NCI-H2107 treated with DMSO at 0.1 percent for 48 hours (cell line): Measurements from ENCODE around the gene UCK1.
"Not testable (repeated sequence)": the region's sequence is repeated elsewhere in the genome, so short reads cannot be mapped to it uniquely, and the experiment has no call there.

ENCODE experiments used
- DNase-seq: peaks from one replicate; lab custom pipeline; 2025; ENCODE audit not compliant: unreplicated experiment; lab: John Stamatoyannopoulos, UW

Gene UCK1

DNA sequence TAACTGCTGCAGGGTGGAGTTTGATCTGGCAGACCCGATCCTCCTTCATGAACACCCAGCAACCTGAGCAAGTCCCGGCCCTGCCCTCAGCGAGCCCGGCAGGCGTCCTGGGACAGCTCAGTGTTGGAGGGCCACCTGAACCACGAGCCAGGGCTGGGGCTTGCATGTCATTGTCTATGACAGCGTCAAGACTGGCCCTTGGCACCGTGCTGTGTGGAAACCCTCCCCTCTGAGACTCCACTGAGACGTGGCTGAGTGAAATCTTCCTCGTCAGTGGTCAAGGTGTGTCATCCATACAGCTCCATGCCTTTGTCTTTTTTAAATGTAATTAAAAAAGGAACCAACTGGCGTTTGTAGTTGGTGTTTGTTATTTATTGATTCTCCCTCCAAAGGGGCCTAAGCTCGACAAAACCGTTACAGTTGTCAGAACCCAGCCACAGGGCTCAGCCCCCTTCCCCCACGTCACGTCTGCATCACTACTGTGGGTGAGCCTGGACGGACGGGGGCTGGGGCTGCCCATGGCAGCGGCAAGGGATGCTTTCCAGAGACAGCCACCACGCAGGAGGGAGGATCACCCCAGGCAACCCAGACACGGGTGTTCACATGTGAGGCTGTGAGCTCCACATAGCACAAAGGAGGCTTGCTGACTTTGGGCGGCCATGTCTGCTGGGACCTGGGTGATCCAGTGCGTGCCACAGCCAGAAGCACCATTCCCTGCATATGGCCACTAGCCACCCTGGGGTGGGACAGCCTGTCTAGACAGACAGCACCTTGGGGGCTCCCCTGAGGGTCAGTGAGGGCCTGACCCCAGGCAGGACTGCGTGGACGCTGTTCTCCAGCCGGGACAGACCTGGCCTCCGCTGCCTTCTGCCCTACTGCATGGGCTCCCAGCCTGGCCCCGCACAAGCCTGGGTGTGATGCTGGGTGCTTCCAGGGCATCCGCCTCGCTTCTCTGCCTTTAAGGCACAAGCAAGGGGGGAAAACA, 7.3 kb downstream of the UCK1 start:
- DNase-seq, result no peak

DNA sequence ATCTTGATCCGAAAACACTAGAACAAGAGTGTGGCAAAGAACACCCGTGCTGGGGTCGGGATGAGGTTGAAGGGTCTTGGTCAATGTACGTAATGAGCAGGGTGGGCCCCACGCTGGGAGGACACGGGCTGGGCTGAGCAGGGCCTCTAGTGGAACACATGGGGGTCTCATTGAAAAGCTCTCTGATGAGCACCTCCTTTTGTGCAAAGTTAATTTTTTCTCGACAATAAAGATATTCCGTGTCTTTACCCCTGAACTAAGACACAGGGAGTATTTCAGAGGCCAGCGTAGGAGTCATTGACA, 8.0 kb downstream of the UCK1 start:
- DNase-seq, result no peak

- DNase-seq, result no peak
These were observed 8.6 kb downstream of the UCK1 start for GRCh38 chr9:131522257-131523085.

DNA sequence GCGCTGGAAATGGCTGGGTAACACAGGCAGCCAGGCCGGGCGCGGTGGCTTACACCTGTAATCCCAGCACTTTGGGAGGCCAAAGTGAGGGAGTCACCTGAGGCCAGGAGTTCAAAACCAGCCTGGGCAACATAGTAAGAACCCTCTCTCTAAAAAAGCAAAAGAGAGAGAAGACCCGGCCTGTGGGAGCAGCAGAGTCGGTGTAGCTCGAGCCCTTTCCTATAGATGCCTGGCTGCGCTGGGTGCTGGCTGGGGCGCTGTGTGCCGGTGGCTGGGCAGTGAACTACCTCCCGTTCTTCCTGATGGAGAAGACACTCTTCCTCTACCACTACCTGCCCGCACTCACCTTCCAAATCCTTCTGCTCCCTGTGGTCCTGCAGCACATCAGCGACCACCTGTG, 9.2 kb downstream of the UCK1 start:
- DNase-seq, result no peak

DNA sequence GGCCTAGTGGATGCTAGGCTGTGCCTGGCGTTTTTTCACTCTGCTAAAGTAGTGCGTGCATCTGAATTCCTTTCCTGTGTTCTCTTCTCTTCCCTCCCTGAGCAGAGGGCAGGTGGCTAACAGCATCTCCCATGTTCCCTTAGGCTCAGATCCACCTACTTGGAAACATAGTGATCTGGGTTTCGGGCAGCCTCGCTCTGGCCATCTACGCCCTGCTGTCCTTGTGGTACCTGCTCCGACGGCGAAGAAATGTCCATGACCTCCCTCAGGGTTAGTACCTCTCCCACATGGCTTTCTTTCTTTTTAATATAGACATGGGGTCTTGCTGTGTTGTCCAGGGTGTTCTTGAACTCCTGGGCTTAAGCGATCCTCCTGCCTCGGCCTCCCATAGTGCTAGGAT, 9.9 kb downstream of the UCK1 start:
- no peak for DNase-seq

GRCh38 chr9:131520503-131520902, 10.6 kb downstream of the UCK1 start:
- no peak for DNase-seq

GRCh38 chr9:131518553-131518952, 12.5 kb downstream of the UCK1 start:
- no peak for DNase-seq

GRCh38 chr9:131517761-131518190, 13.3 kb downstream of the UCK1 start:
- no peak for DNase-seq

GRCh38 chr9:131516930-131517329, 14.1 kb downstream of the UCK1 start:
- no peak for DNase-seq

DNA sequence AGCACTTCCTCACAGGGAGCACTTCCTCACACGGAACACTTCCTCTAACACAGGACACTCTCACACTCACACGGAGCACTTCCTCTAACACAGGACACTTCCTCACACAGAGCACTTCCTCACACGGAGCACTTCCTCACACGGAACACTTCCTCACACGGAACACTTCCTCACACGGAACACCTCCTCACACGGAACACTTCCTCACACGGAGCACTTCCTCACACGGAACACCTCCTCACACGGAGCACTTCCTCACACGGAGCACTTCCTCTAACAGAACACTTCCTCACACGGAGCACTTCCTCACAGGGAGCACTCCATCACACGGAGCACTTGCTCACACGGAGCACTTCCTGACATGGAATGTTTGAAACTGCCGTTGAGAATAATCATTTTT, 15.0 kb downstream of the UCK1 start:
- no peak for DNase-seq

GRCh38 chr9:131515559-131516031, 15.5 kb downstream of the UCK1 start:
- DNase-seq, result not testable (repeated sequence)

DNA sequence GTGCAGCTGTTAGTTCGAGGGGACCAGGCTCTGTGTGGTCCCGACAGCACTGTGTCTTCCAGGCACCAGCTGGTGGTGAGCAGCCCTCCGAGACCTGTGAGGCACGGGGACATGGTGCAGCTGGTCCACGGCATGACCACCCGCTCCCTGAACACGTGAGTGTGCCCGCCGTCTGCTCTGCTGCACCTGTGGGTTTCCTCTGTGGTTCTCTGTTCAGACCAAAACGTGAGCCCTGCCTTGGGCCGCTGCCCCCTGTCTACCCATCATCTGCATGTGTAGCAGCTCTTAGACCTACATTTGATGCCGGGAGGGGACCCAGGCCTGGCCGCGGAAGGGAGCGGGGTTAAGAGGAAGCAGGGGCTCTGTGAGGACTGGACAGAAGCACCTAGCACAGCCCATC, 17.9 kb downstream of the UCK1 start:
- no peak for DNase-seq

GRCh38 chr9:131511880-131512279, 19.2 kb downstream of the UCK1 start:
- no peak for DNase-seq

DNA sequence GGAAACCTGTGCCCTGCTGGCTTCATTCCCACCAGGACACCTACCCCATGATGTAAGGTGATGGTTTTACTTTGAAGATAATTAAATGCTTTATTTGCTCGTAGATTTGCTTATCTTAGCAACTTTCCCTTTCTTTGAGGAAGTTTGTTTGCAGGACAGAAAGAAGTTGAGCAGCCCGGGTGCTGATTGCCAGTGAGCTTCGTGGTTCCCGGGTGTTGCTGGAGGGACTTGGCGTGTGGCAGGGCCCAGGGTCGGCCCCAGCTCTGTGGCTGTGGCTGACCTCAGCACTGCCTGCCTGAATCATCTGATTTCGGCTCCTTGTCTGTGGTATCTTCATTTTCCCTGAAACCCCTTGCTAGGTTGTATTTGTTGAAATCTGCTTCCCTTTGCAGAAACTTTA, 19.6 kb downstream of the UCK1 start:
- no peak for DNase-seq

DNA sequence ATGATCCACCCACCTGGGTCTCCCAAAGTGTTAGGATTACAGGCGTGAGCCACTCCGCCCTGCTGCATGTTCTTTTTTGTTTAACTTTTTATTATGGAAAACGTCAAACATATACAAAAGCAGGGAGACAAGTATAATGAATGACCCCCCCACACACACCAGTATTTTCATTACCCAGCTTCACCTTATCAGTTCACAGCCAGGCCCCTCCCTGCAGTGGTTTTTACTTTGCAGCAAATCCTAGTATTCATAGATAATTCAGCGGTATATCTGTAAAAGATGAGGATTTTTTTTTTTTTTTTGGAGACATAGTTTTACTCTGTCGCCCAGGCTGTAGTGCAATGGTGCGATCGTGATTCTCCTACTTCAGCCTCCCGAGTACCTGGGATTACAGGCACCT, 26.1 kb downstream of the UCK1 start:
- DNase-seq, result no peak

- no peak for DNase-seq
These were observed 27.2 kb downstream of the UCK1 start for GRCh38 chr9:131503626-131504465.

DNA sequence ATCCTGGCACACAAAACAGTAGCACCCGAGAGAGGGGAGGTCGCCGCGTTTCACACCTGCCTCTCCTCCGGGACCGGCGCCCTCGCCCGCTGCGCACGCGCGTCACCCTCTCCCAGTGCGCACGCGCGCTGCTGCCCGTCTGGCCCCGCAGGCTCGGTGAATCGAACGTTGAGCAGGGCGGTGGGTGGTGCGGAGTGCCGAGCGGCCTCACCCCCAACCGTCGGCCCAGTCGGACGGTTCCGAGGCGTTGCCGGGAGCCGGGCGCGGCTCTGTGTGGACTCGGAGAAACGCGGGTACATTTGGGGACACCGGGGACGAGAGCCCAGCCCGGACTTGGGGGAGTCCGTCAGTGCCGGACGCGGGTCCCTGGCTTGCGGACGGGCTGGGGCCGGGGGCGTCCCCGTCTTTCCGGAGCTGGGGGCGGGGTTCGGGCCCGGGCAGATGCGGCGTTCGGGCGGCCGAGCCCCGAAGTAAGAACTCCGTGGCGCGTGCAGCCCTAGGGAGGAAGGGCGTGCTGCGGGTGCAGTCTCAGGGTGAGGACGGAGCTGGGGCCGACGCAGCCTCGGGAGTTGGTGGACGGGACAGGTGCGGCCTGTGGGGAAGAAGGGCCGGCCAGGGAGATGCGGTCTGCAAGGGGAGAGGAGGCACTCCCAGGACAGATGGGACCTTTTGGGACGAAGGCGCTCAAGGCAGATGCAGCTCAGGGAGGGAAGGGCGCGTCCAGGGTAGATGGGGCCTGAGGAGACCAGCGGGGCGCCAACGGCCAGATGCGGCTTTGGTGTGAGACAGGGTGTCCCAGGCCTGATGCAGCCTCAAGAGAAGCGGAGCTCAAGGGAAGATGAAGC, 28.1 kb downstream of the UCK1 start, which contains the start of gene POMT1:
Gene POMT1, plus strand, starts transcription at position 138 of the 845 bp plus-strand sequence. CDS start 1,301 bp downstream, outside the sequence.
- peak; percentile 81 for DNase-seq

DNA sequence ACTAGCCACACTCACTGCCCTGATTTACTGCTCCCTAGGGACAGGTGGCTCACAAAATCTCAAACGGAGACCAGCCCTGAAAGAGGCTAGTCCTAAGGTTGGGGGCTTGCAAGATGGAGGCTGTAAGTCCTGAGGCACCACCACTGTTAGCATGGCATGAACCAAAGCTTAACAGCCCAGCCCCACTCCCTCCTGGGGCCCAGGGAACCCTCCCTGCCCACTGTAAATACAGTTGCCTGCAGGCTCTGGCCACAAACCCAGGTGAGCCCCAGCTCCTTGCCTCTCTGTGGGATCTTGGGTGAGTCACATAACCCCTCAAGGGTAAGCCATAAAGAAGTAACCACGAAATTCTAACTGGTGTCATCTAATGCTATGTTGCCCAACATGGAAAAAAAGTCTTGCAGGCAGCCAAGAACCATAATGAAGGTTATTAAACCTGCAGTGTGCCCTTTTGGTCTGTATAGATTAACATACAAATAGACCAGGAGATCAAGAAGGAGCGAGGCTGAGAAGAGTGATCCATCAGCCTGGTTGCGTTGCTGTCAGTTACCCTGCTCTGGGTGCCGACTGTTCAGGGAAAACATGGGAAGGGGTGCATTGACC, 30.0 kb downstream of the UCK1 start:
- DNase-seq, result no peak

DNA sequence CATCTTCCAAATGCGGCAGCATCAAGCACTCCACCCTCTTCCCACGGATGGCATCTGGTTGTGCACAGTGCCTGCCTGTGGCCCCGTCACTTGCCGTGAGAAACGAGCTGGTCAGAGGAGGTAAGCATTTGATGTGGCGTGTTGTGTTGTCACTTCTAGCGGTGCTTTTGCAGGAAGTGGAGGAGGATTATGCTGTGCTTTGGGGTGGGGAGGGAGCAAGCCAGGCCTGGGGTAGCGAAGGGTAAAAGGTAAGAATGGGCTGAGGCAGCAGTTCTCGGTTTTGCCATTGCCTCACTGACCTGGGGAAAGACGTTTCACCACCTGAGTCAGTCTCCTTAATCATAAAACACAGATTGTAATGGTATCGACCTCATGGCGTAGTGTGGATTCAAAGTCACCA, 30.7 kb downstream of the UCK1 start:
- DNase-seq, result no peak
